ENCODE results near the gene SPTLC2.
A peak's percentile ranks its signal among the peaks of the same experiment; 100 is the strongest.

Gene SPTLC2

DNA sequence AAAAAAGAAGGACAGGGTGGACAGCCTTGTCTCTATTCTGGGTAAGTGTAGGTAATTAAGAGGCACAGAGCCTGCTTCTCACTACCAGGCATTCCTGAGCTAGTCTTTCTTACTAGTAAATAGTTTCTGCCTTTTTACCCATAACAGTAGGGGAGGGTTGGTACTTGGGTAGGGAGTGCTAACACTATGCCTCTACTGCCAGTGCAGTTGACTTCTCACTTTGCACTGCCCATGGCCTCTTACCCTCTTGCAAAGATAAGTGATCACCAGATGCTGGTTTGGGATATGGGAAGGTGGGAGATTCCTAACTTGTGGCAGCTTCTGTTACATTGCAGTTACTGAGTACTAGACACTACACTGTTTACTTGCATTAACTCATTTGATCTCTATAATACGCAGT lies 146.9 kb downstream of the SPTLC2 start:
- Histone ChIP-seq H3K4me3 (ENCODE audit: low read length) (no peak overlapping the region), H2AFZ (ENCODE audit: low read depth, low read length) (no peak overlapping the region), H3K79me2 (ENCODE audit: low read length) (no peaks in the 10 kb centered on the region), H3K4me1 (ENCODE audit: low read length) (no peaks in the 10 kb centered on the region), H3K4me2 (ENCODE audit: low read length) (no peak overlapping the region), H3K9ac (ENCODE audit: low read length) (no peak overlapping the region), H3K9me3 (ENCODE audit: insufficient read depth, low read length) (no peaks in the 10 kb centered on the region), H3K36me3 (replicated peaks; ENCODE audit: low read depth, low read length) (peaks cover 36% of the 10 kb centered on the region), H3K27me3 (ENCODE audit: low read depth, low read length) (no peaks in the 10 kb centered on the region), H3K27ac (ENCODE audit: low read length) (no peak overlapping the region), H4K20me1 (ENCODE audit: insufficient read depth, low read length) (no peaks in the 10 kb centered on the region)
- TF ChIP-seq, protein P1, sequence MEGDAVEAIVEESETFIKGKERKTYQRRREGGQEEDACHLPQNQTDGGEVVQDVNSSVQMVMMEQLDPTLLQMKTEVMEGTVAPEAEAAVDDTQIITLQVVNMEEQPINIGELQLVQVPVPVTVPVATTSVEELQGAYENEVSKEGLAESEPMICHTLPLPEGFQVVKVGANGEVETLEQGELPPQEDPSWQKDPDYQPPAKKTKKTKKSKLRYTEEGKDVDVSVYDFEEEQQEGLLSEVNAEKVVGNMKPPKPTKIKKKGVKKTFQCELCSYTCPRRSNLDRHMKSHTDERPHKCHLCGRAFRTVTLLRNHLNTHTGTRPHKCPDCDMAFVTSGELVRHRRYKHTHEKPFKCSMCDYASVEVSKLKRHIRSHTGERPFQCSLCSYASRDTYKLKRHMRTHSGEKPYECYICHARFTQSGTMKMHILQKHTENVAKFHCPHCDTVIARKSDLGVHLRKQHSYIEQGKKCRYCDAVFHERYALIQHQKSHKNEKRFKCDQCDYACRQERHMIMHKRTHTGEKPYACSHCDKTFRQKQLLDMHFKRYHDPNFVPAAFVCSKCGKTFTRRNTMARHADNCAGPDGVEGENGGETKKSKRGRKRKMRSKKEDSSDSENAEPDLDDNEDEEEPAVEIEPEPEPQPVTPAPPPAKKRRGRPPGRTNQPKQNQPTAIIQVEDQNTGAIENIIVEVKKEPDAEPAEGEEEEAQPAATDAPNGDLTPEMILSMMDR (IDR thresholded peaks at IDR 0.05; ENCODE audit: low read depth, low read length): no peak
- TF ChIP-seq EZH2phosphoT487 (IDR thresholded peaks at IDR 0.05; ENCODE audit: low read depth): no peak

- Histone ChIP-seq H3K4me1 (ENCODE audit: low read length) (no peaks in the 10 kb centered on the region), H3K4me2 (ENCODE audit: low read length) (no peak overlapping the region), H3K9me3 (ENCODE audit: insufficient read depth, low read length) (no peaks in the 10 kb centered on the region), H2AFZ (ENCODE audit: low read depth, low read length) (no peak overlapping the region), H3K9ac (ENCODE audit: low read length) (no peak overlapping the region), H3K4me3 (ENCODE audit: low read length) (no peak overlapping the region), H3K36me3 (replicated peaks; ENCODE audit: low read depth, low read length) (peaks cover 37% of the 10 kb centered on the region), H3K79me2 (ENCODE audit: low read length) (no peaks in the 10 kb centered on the region), H4K20me1 (ENCODE audit: insufficient read depth, low read length) (no peaks in the 10 kb centered on the region), H3K27me3 (ENCODE audit: low read depth, low read length) (no peaks in the 10 kb centered on the region), H3K27ac (ENCODE audit: low read length) (no peak overlapping the region)
- TF ChIP-seq, protein P1 (IDR thresholded peaks at IDR 0.05; ENCODE audit: low read depth, low read length): no peak
- TF ChIP-seq EZH2phosphoT487 (IDR thresholded peaks at IDR 0.05; ENCODE audit: low read depth): no peak
These were observed 147.4 kb downstream of the SPTLC2 start for GRCh38 chr14:77469067-77469505.

- Histone ChIP-seq H3K4me3 (ENCODE audit: low read length) (no peak overlapping the region), H3K9ac (ENCODE audit: low read length) (no peak overlapping the region), H4K20me1 (ENCODE audit: insufficient read depth, low read length) (no peaks in the 10 kb centered on the region), H3K27me3 (ENCODE audit: low read depth, low read length) (no peaks in the 10 kb centered on the region), H3K36me3 (replicated peaks; ENCODE audit: low read depth, low read length) (peaks cover 41% of the 10 kb centered on the region), H3K4me1 (ENCODE audit: low read length) (no peaks in the 10 kb centered on the region), H3K27ac (ENCODE audit: low read length) (no peak overlapping the region), H3K79me2 (ENCODE audit: low read length) (no peaks in the 10 kb centered on the region), H2AFZ (ENCODE audit: low read depth, low read length) (no peak overlapping the region), H3K4me2 (ENCODE audit: low read length) (no peak overlapping the region), H3K9me3 (ENCODE audit: insufficient read depth, low read length) (no peaks in the 10 kb centered on the region)
- TF ChIP-seq EZH2phosphoT487 (IDR thresholded peaks at IDR 0.05; ENCODE audit: low read depth): no peak
- TF ChIP-seq, protein P1 (IDR thresholded peaks at IDR 0.05; ENCODE audit: low read depth, low read length): no peak
These were observed 148.6 kb downstream of the SPTLC2 start for GRCh38 chr14:77467801-77468200.

GRCh38 chr14:77459072-77459723 lies 157.2 kb downstream of the SPTLC2 start:
- H4K20me1 ChIP-seq (ENCODE audit: insufficient read depth, low read length): peaks cover 11% of the 10 kb centered on the region
- peaks cover 45% of the 10 kb centered on the region for H3K79me2 ChIP-seq (ENCODE audit: low read length)
- H3K36me3 ChIP-seq (replicated peaks; ENCODE audit: low read depth, low read length): peaks cover 31% of the 10 kb centered on the region
- H3K27me3 ChIP-seq (ENCODE audit: low read depth, low read length): no peaks in the 10 kb centered on the region
- no peaks in the 10 kb centered on the region for H3K9me3 ChIP-seq (ENCODE audit: insufficient read depth, low read length)
- TF ChIP-seq, protein P1 (IDR thresholded peaks at IDR 0.05; ENCODE audit: low read depth, low read length): peak; percentile 85
- no peak for TF ChIP-seq EZH2phosphoT487 (IDR thresholded peaks at IDR 0.05; ENCODE audit: low read depth)
- H2AFZ ChIP-seq (ENCODE audit: low read depth, low read length): no peak overlapping the region
- peak overlapping the region; percentile 73 for H3K27ac ChIP-seq (ENCODE audit: low read length)
- peak overlapping the region; percentile 90 for H3K9ac ChIP-seq (ENCODE audit: low read length)
- H3K4me2 ChIP-seq (ENCODE audit: low read length): peak overlapping the region; percentile 99
- H3K4me3 ChIP-seq (ENCODE audit: low read length): peak overlapping the region; percentile 98
- H3K4me1 ChIP-seq (ENCODE audit: low read length): peaks cover 14% of the 10 kb centered on the region

All from OCI-LY3 (cell line).